DOHH2 (cell line): ENCODE measurements around the gene HACD2.

Source experiments
- H3F3A ChIP-seq: fragments of 200-600 bp; sonication (generic), shearing (Covaris generic); 2 replicates; pipeline ENCODE4 v1.6.0; 2016; ENCODE audit warnings: antibody characterized with exemption, mild to moderate bottlenecking; ENCODE audit not compliant: control insufficient read depth, insufficient read depth
- H3K27ac ChIP-seq: fragments of 200-600 bp; sonication (generic); 2 replicates; pipeline ENCODE4 v1.5.1; 2014; ENCODE audit warnings: low read depth, mild to moderate bottlenecking, low read length, moderate library complexity
- H3K27me3 ChIP-seq: fragments of 200-600 bp; sonication (generic); 2 replicates; pipeline ENCODE4 v1.6.1; 2014; ENCODE audit warnings: mild to moderate bottlenecking, low read length, mixed read lengths; ENCODE audit not compliant: control insufficient read depth
- H3K36me3 ChIP-seq: fragments of 200-600 bp; sonication (generic); 2 replicates; pipeline ENCODE4 v1.6.1; 2014; ENCODE audit warnings: mild to moderate bottlenecking, low read length, moderate library complexity, mixed read lengths; ENCODE audit not compliant: control insufficient read depth
- H3K4me1 ChIP-seq: fragments of 200-600 bp; sonication (generic); 2 replicates; pipeline ENCODE4 v1.6.1; 2014; ENCODE audit warnings: mild to moderate bottlenecking, low read length, mixed read lengths; ENCODE audit not compliant: control insufficient read depth
- H3K4me2 ChIP-seq: fragments of 200-600 bp; sonication (generic); 2 replicates; pipeline ENCODE4 v1.6.0; 2014; ENCODE audit warnings: mild to moderate bottlenecking, low read length, moderate library complexity
- H3K4me3 ChIP-seq: fragments of 200-600 bp; sonication (generic); 2 replicates; pipeline ENCODE4 v1.5.1; 2014; ENCODE audit warnings: mild to moderate bottlenecking, low read length, mixed read lengths
- H3K79me2 ChIP-seq: fragments of 200-600 bp; sonication (generic); 2 replicates; pipeline ENCODE4 v1.6.1; 2014; ENCODE audit warnings: mild to moderate bottlenecking, low read length, mixed read lengths; ENCODE audit not compliant: control insufficient read depth
- H3K9me2 ChIP-seq: fragments of 200-600 bp; sonication (generic); replicated peaks from 2 replicates; pipeline ENCODE4 v1.6.1; 2014; ENCODE audit warnings: mild to moderate bottlenecking, low read length, mixed read lengths; ENCODE audit not compliant: control insufficient read depth
- H3K9me3 ChIP-seq: fragments of 200-600 bp; sonication (generic); 2 replicates; pipeline ENCODE4 v1.6.1; 2014; ENCODE audit warnings: antibody characterized with exemption, low read length, mixed read lengths; ENCODE audit not compliant: control insufficient read depth, insufficient read depth
- H4K20me1 ChIP-seq: fragments of 200-600 bp; sonication (generic); 2 replicates; pipeline ENCODE4 v1.6.0; 2014; ENCODE audit warnings: low read depth, mild to moderate bottlenecking, antibody characterized with exemption, low read length, moderate library complexity; ENCODE audit not compliant: control insufficient read depth, insufficient read depth
- CTCF ChIP-seq: fragments of 200-600 bp; sonication (generic); IDR thresholded peaks from one replicate; pipeline ENCODE4 v1.5.1; 2014; ENCODE audit warnings: antibody characterized with exemption, mild to moderate bottlenecking, low read depth, low read length; ENCODE audit not compliant: poor library complexity, severe bottlenecking
- EZH2phosphoT487 ChIP-seq: fragments of 200-600 bp; sonication (generic); IDR thresholded peaks from 2 replicates; pipeline ENCODE4 v1.6.1; 2017; ENCODE audit warnings: borderline replicate concordance, mild to moderate bottlenecking, antibody characterized with exemption, low read length, moderate library complexity, mixed read lengths

HACD2 gene

DNA sequence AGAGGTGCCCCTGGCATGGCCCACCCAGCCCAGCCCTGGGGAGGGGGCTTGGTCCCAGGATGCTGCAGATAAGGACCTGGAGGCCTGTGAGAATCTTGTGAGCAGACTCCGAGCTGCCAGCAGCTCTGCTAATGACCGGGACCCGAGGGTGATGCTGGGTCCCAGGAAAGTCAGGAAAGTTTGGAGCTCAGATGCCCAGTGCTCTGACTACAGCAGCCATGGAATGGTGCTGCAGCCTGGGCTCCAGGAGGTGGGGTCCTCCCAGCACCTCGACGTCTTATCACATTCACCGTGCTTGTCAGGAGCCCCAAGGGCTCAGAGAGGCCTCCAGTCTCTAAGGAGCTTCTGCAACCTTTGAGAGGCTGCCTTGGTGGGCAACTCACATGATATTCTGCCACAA lies 101.7 kb downstream of the HACD2 start:
- 0 out of 2 replicates have a peak, but pooled peaks cover 4% of the 10 kb centered on the region for H4K20me1 ChIP-seq
- H3K4me1 ChIP-seq: no peaks in the 10 kb centered on the region
- H3K4me3 ChIP-seq: no peak overlapping the region
- H3K4me2 ChIP-seq: no peak overlapping the region
- no peak for TF ChIP-seq CTCF
- no peak for TF ChIP-seq EZH2phosphoT487
- no peaks in the 10 kb centered on the region for H3K79me2 ChIP-seq
- no peaks in the 10 kb centered on the region for H3K9me3 ChIP-seq
- H3K27ac ChIP-seq: no peak overlapping the region
- H3F3A ChIP-seq: no peaks in the 10 kb centered on the region
- H3K27me3 ChIP-seq: no peaks in the 10 kb centered on the region; the same call in 1 of the 2 replicates
- H3K36me3 ChIP-seq: no peaks in the 10 kb centered on the region
- no peaks in the 10 kb centered on the region for H3K9me2 ChIP-seq

DNA sequence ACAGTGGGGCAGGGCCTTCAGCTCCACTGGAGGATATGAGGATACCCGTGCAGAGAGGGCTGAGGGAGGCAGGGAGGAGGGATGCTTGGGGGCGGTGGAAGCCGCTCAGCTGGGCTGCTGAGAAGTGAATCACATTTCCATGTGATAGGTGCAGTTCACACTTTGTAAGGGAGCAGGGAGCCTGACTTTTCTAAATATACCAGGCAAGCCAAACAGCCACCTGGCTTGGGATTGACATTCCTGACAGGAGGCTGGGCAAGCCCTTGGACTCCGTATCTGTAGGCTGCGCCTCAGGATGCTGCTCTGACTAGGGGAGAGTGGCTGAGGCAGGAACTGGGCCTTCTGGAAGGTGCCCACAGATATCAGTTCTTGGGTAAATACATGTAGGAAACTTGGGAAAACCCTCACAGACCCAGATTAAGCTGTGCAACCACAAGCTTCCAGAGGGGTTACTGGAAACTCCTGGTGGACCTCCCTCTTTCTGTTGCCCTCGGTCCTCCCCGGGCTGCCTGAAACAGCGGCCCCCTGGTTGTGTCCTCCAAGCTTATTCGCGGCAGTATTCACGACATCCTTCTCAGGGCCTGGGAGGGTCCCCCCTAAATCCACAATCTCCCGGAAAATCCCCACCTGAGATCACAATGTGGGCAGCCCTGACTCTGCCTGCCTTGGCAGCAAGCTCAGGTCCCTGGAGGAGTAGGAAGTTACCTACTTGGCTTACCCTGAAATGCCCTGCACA lies 103.0 kb downstream of the HACD2 start:
- Histone ChIP-seq H3K27me3 (peaks cover 3% of the 10 kb centered on the region; the same call in 1 of the 2 replicates), H3K4me1 (no peaks in the 10 kb centered on the region), H3K79me2 (no peaks in the 10 kb centered on the region), H3K36me3 (no peaks in the 10 kb centered on the region), H3K9me2 (no peaks in the 10 kb centered on the region), H3K4me3 (no peak overlapping the region), H3F3A (no peaks in the 10 kb centered on the region), H3K4me2 (no peak overlapping the region), H3K27ac (no peak overlapping the region), H3K9me3 (no peaks in the 10 kb centered on the region), H4K20me1 (0 out of 2 replicates have a peak, but pooled peaks cover 4% of the 10 kb centered on the region)
- TF ChIP-seq EZH2phosphoT487 (no peak), CTCF (no peak)

DNA sequence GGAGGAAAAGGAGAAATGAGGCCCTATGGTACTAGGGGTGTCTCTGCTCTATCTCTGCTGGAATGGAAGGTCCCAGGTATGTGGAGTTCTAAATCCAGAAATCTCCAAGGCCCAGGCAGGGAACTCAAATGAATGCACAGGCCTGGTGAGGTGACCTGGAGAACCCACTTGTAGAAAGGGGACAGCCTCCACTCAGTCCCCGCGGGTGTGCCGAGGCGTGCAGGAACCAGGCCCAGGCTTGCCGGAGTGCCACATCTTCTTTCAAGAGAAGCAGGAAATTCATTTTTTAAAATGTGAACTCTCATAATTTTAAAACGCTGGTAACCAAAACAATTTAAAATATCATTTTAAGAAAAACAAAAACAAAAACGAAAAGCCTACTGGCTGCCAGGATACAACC lies 103.8 kb downstream of the HACD2 start:
- no peak overlapping the region for H3K27ac ChIP-seq
- no peaks in the 10 kb centered on the region for H3K36me3 ChIP-seq
- H3F3A ChIP-seq: no peaks in the 10 kb centered on the region
- 0 out of 2 replicates have a peak, but pooled peaks cover 4% of the 10 kb centered on the region for H4K20me1 ChIP-seq
- no peaks in the 10 kb centered on the region for H3K4me1 ChIP-seq
- TF ChIP-seq CTCF (no peak), EZH2phosphoT487 (no peak)
- no peaks in the 10 kb centered on the region for H3K79me2 ChIP-seq
- H3K4me3 ChIP-seq: no peak overlapping the region
- no peak overlapping the region for H3K4me2 ChIP-seq
- H3K27me3 ChIP-seq: peaks cover 3% of the 10 kb centered on the region; the same call in 1 of the 2 replicates
- H3K9me3 ChIP-seq: no peaks in the 10 kb centered on the region
- no peaks in the 10 kb centered on the region for H3K9me2 ChIP-seq
